K562 (cell line): ENCODE results near the gene ACSF2. TPM values are rescaled to one million over a fixed set of nuclear protein-coding genes. Genes with fewer than 3 reads are reported as not detected.
A peak's percentile ranks its signal among the peaks of the same experiment; 100 is the strongest.

Source experiments
- ATAC-seq: fragments of 200-7000 bp; cut with Tn5 transposase; 3 replicates; pipeline ENCODE4 v1.9.1; 2020; ENCODE audit warnings: moderate library complexity
- BruUV-seq: library from RNA; stranded (reverse); fragments of 400-500 nt; replicated peaks from 2 replicates; lab custom pipeline; 2021; lab: Mats Ljungman, UMichigan
- CTCF ChIA-PET: fragments of 300-600 bp; formaldehyde crosslinking; extraction: SDS; loops from one replicate; lab custom pipeline; 2021; ENCODE audit warnings: low intra/inter-chr PET ratio; lab: Yijun Ruan, JAX
- POLR2A ChIA-PET: fragments of 300-600, 350-650 bp; sonication (Branson Sonifier 250); formaldehyde crosslinking; extraction: SDS; loops from one replicate; lab custom pipeline; 2021; ENCODE audit warnings: antibody characterized with exemption, inconsistent platforms; lab: Yijun Ruan, JAX
- DNase-seq, 4 experiments: peaks; one replicate each; pipeline versions ENCODE4 v3.0.0 to v3.0.0-alpha.2; 2011 to 2018; ENCODE audit warnings: low spot score in 3 of 4, mixed read lengths in 3 of 4; ENCODE audit errors: extremely low read depth in 1 of 4
- FAIRE-seq: peaks from 2 replicates; lab custom pipeline; 2011; peaks lifted over from hg19 to GRCh38; lab: Jason Lieb, UNC
- H2AFZ ChIP-seq: 2 replicates; pipeline ENCODE4 v1.6.0; 2011; ENCODE audit warnings: low read depth, low read length, control low read depth, inconsistent platforms
- H3K27ac ChIP-seq: fragments of 200-600 bp; 3 replicates; pipeline ENCODE4 v1.8.0; 2011; ENCODE audit warnings: low read depth, mild to moderate bottlenecking, control low read depth, inconsistent platforms, low read length, moderate library complexity, mixed read lengths; ENCODE audit errors: extremely low read depth
- H3K27me3 ChIP-seq, 2 experiments: fragments of 300-600 bp in 1 of 2; 2 replicates in 1 of 2; 3 replicates in 1 of 2; pipeline versions ENCODE4 v1.6.0 to v1.8.0; 2011; ENCODE audit warnings: inconsistent platforms in 2 of 2, low read length in 2 of 2, mild to moderate bottlenecking in 1 of 2, mixed read lengths in 1 of 2, moderate library complexity in 1 of 2; ENCODE audit not compliant: control insufficient read depth in 2 of 2, insufficient read depth in 2 of 2
- H3K36me3 ChIP-seq: fragments of 300-600 bp; 3 replicates; pipeline ENCODE4 v1.8.0; 2011; ENCODE audit warnings: mild to moderate bottlenecking, low read length, inconsistent platforms; ENCODE audit not compliant: control insufficient read depth, insufficient read depth
- H3K4me1 ChIP-seq, 2 experiments: fragments of 200-600 bp in 1 of 2; replicated peaks in 1 of 2; 2 replicates in 1 of 2; 3 replicates in 1 of 2; pipeline versions ENCODE4 v1.5.1 to v1.8.0; 2011; ENCODE audit warnings: inconsistent platforms in 2 of 2, low read length in 2 of 2, mild to moderate bottlenecking in 1 of 2, mixed read lengths in 1 of 2, moderate library complexity in 1 of 2; ENCODE audit not compliant: control insufficient read depth in 2 of 2, insufficient read depth in 2 of 2
- H3K4me2 ChIP-seq: 2 replicates; pipeline ENCODE4 v1.6.1; 2011; ENCODE audit warnings: low read length, control low read depth, inconsistent platforms, mixed read lengths; ENCODE audit not compliant: insufficient read depth
- H3K4me3 ChIP-seq: fragments of 200-600 bp; sonication (generic), shearing (Covaris generic); 2 replicates; pipeline ENCODE4 v1.5.1; 2016; ENCODE audit warnings: control low read depth, inconsistent platforms
- H3K79me2 ChIP-seq: fragments of 200-600 bp; 3 replicates; pipeline ENCODE4 v1.8.0; 2011; ENCODE audit warnings: low read length, inconsistent platforms; ENCODE audit not compliant: control insufficient read depth, insufficient read depth
- H3K9ac ChIP-seq, 2 experiments: 2 replicates each; pipeline versions ENCODE4 v1.6.0 to v1.6.1; 2011; ENCODE audit warnings: low read depth in 2 of 2, low read length in 2 of 2, control low read depth in 1 of 2, inconsistent platforms in 1 of 2, mild to moderate bottlenecking in 1 of 2, mixed read lengths in 1 of 2; ENCODE audit not compliant: insufficient read depth in 1 of 2
- H3K9me1 ChIP-seq: one replicate; pipeline ENCODE4 v1.6.0; 2011; ENCODE audit warnings: inconsistent platforms, mild to moderate bottlenecking, low read length, moderate library complexity; ENCODE audit not compliant: control insufficient read depth, insufficient read depth
- H3K9me3 ChIP-seq: replicated peaks from 2 replicates; pipeline ENCODE4 v1.5.1; 2011; ENCODE audit warnings: low read depth, low read length, inconsistent platforms; ENCODE audit not compliant: control insufficient read depth, insufficient read depth
- H4K20me1 ChIP-seq: replicated peaks from 2 replicates; pipeline ENCODE4 v1.6.1; 2011; ENCODE audit warnings: low read length, inconsistent platforms, mixed read lengths; ENCODE audit not compliant: control insufficient read depth, insufficient read depth
- CHD2 ChIP-seq: IDR thresholded peaks from 2 replicates; pipeline ENCODE4 v1.6.1; 2011; ENCODE audit warnings: low read depth, low read length
- HINFP ChIP-seq: fragments of 450-650 bp; conservative IDR thresholded peaks from 2 replicates; pipeline ENCODE4 v1.6.1; 2016; ENCODE audit warnings: missing genetic modification characterization, low read depth, mild to moderate bottlenecking, control low read depth, missing compliant biosample characterization
- KAT8 ChIP-seq: fragments of 450-650 bp; IDR thresholded peaks from 2 replicates; pipeline ENCODE4 v1.6.1; 2016; ENCODE audit warnings: low read depth, mild to moderate bottlenecking
- TARDBP ChIP-seq: fragments of 450-650 bp; IDR thresholded peaks from 2 replicates; pipeline ENCODE4 v1.6.1; 2016
- WGBS: fragments of 100-300 bp; shearing (Covaris generic); methylation state at CpG from one replicate; pipeline ENCODE4 v1.1.6; 2016; ENCODE audit warnings: low coverage, mixed read lengths; ENCODE audit not compliant: insufficient coverage; ENCODE audit errors: missing lambda C conversion rate; 5-methylcytosine and 5-hydroxymethylcytosine counted together
- in situ Hi-C: fragments of 300-500 bp; cut with MboI; formaldehyde crosslinking; loops from 4 replicates; pipeline ENCODE4 v1.15.0; 2018; ENCODE audit warnings: inconsistent platforms, mixed read lengths
- intact Hi-C: fragments of 100-400 bp; cut with micrococcal nuclease; formaldehyde crosslinking; loops from 2 replicates; pipeline ENCODE4 v1.14.2; 2022
- polyA plus RNA-seq, 8 experiments: library from polyadenylated mRNA; depleted of rRNA in 4 of 8; stranded (reverse) in 5 of 8; unstranded in 3 of 8; fragments of >200 nt; fragmentation: Nextera tagmentation in 2 of 8; fragmentation: Illumina TruSeq in 1 of 8; extraction: Ambion mirVana in 2 of 8; extraction: Trizol in 1 of 8; gene quantifications; 2 replicates each; pipeline versions ENCODE4 v1.2.1 to v1.2.3, GENCODE V29; 2011 to 2014; ENCODE audit warnings: inconsistent platforms in 1 of 8, missing spikeins in 1 of 8
- total RNA-seq, 7 experiments: library from RNA; depleted of rRNA in 6 of 7; stranded (reverse); fragments of >200 nt in 6 of 7; fragmentation: Illumina TruSeq in 2 of 7; extraction: Trizol in 2 of 7; gene quantifications; 2 replicates each; pipeline versions ENCODE4 v1.2.1 to v1.2.3, GENCODE V29; 2011 to 2021; ENCODE audit warnings: low replicate concordance in 1 of 7
- TF ChIP-seq, protein P1 (sequence below): fragments of 450-650 bp; IDR thresholded peaks from 2 replicates; pipeline ENCODE4 v1.7.0; 2016; ENCODE audit warnings: borderline replicate concordance

Gene ACSF2
- total and polyA plus RNA-seq, 9 of the 15 experiments (the other 6 are each of a cell fraction or from before 2014, with no cell fraction given): 0.89 to 6.1 (median 3.5) TPM

GRCh38 chr17:50476545-50477315, 50.7 kb downstream of the ACSF2 start:
- no peak for TF ChIP-seq TARDBP
- TF ChIP-seq KAT8: no peak
- TF ChIP-seq HINFP (tag): no peak
- TF ChIP-seq CHD2: no peak
- TF ChIP-seq, protein P1, sequence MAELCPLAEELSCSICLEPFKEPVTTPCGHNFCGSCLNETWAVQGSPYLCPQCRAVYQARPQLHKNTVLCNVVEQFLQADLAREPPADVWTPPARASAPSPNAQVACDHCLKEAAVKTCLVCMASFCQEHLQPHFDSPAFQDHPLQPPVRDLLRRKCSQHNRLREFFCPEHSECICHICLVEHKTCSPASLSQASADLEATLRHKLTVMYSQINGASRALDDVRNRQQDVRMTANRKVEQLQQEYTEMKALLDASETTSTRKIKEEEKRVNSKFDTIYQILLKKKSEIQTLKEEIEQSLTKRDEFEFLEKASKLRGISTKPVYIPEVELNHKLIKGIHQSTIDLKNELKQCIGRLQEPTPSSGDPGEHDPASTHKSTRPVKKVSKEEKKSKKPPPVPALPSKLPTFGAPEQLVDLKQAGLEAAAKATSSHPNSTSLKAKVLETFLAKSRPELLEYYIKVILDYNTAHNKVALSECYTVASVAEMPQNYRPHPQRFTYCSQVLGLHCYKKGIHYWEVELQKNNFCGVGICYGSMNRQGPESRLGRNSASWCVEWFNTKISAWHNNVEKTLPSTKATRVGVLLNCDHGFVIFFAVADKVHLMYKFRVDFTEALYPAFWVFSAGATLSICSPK: no peak
- ChIA-PET POLR2A (interaction anchor here (0.6 kb wide), 1 partner anchor 112 kb away, joined by 3 read pairs; no protein-coding TSS in a partner anchor), CTCF (no interaction called here)
- peaks cover 18% of the 10 kb centered on the region for H3K36me3 ChIP-seq
- no peak overlapping the region for H3K4me2 ChIP-seq
- DNase-seq: no peak
- FAIRE-seq: no peak
- H3K79me2 ChIP-seq: peaks cover 18% of the 10 kb centered on the region
- H3K27me3 ChIP-seq: peaks cover 5 to 21% of the 10 kb centered on the region in 2 experiments; a peak in 4 of 5 replicates
- no peak overlapping the region for H3K27ac ChIP-seq
- H3K4me3 ChIP-seq: no peak overlapping the region
- peaks cover 11 to 27% of the 10 kb centered on the region in 2 experiments; a peak in 4 of 5 replicates for H3K4me1 ChIP-seq
- no peaks in the 10 kb centered on the region for H3K9me3 ChIP-seq
- H3K9me1 ChIP-seq: no peaks in the 10 kb centered on the region
- intact Hi-C loops (loop anchor here (10.0 kb wide), 1 partner anchor 182 kb away; no protein-coding TSS in a partner anchor), in situ Hi-C loops (no loop called here)
- no TSS peak for BruUV-seq
- 0 out of 2 replicates have a peak overlapping the region, but pooled peaks have one; percentile 58 for H2AFZ ChIP-seq
- peak overlapping the region in 1 of 2 experiments; percentile 16; a peak in 1 of 4 replicates for H3K9ac ChIP-seq
- WGBS: 50% methylated on average over 15 of the region's 18 CpGs
- H4K20me1 ChIP-seq: 0 out of 2 replicates have a peak, but pooled peaks cover 3% of the 10 kb centered on the region
- ATAC-seq: no peak
